ENCODE results near the gene INSL6. TPM values are rescaled to one million over a fixed set of nuclear protein-coding genes. Genes with fewer than 3 reads are reported as not detected.
"Not testable (repeated sequence)": the region's sequence is repeated elsewhere in the genome, so short reads cannot be mapped to it uniquely, and the experiment has no call there.

The INSL6 gene, protein sequence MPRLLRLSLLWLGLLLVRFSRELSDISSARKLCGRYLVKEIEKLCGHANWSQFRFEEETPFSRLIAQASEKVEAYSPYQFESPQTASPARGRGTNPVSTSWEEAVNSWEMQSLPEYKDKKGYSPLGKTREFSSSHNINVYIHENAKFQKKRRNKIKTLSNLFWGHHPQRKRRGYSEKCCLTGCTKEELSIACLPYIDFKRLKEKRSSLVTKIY
- total RNA-seq, result not detected

DNA sequence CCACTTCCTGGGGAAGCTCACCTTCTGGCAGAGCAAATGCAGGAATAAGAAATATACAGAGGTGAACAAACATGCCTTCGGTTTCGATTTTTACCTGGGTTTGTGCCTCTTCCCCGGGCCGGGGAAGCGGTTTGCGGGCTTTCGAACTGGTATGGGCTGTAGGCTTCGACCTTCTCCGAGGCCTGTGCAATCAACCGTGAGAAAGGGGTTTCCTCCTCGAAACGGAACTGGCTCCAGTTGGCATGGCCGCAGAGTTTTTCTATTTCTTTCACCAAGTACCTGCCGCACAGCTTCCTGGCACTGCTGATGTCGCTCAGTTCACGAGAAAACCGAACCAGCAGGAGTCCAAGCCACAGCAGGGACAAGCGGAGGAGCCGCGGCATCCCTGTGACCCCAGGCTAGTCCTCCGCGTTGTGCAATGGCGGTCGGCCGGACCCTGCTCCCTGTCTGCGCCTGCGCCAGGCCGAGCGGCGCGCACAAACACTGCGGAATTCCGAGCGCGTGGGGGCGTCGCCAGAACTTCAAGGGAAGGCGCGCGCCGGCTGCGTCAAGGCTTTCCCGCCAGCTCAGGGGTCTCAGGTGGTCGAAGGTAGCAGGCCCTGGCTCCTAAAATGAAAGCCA lies at the start of gene INSL6:
Gene INSL6 (minus strand): TSS at position 420 of the 621 bp plus-strand sequence. CDS start 37 bp downstream, at position 383.
- no peak within 1 kb of the TSS for H3K4me3 Mint-ChIP-seq

DNA sequence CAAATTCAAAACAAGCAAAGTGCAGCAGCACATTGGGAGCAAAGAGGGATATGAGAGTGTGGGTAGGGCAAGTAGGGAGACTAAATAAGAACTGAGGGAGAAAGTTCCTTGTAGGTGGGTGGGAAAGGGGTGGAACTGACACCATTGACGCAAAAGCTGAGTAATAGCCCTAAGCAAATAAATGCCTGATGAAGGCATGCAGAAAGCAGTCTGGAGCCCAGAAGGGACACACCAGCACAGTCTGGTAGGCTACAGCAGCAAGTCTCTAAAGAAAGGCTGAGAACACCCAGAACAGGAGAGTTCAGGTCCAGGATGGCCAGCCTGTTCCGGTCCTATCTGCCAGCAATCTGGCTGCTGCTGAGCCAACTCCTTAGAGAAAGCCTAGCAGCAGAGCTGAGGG lies 45.8 kb upstream of the INSL6 start, which contains the start of gene INSL4:
Gene INSL4 (plus strand): TSS at position 208 of the 400 bp plus-strand sequence. CDS start 105 bp downstream, at position 313.
- no peak within 1 kb of the TSS for H3K4me3 Mint-ChIP-seq
- POLR2A ChIA-PET, result no interaction called here
- DNase-seq, result no peak
- H3K4me1 Mint-ChIP-seq, result no peaks in the 10 kb centered on the region
- H3K27me3 Mint-ChIP-seq, result peaks cover 8% of the 10 kb centered on the region
- H3K27ac Mint-ChIP-seq, result no peak within 1 kb of the TSS
- H3K9me3 Mint-ChIP-seq, result no peaks in the 10 kb centered on the region
- no peaks in the 10 kb centered on the region for H3K36me3 Mint-ChIP-seq (ENCODE audit: low read depth)
- CTCF ChIA-PET, result interaction anchor here (1.2 kb wide), 1 partner anchor 38 kb away, joined by 4 read pairs; no protein-coding TSS in a partner anchor

More for the DNA sequence above, at the start of gene INSL6:
- H3K4me1 Mint-ChIP-seq, result peaks cover 19% of the 10 kb centered on the region
- POLR2A ChIA-PET, result interaction anchor here (0.7 to 2.1 kb wide), 3 partner anchors 238 to 252 kb away, joined by 3 to 5 read pairs (median 4); partner anchors contain the start of gene PLGRKT
- no peak within 1 kb of the TSS for H3K27ac Mint-ChIP-seq
- H3K9me3 Mint-ChIP-seq, result peaks cover 3% of the 10 kb centered on the region
- no peak for DNase-seq
- H3K27me3 Mint-ChIP-seq, result no peaks in the 10 kb centered on the region
- no peaks in the 10 kb centered on the region for H3K36me3 Mint-ChIP-seq (ENCODE audit: low read depth)
- CTCF ChIA-PET, result interaction anchor here (1.0 to 5.7 kb wide), 8 partner anchors 9 to 415 kb away, joined by 3 to 75 read pairs (median 16); partner anchors contain the start of gene PLGRKT

DNA sequence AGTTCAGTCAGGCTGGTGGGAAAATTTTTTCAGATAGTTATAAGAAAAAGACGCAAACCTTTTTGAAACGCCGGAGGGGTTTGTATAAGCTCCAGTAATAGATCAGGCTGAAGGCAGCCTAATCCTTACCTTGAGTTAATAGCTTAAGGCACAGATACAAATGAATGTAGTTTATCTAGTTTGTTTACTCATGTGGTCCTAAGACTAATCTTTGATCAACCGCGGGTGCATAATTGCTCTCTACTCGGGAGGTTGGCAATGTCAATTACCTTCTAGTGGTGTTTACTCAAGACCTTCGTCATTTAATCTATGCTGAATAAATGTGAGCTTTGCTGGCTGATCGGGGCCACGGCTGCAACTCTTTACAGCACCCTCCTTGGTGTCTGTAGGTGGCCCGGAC lies 45.1 kb upstream of the INSL6 start:
- H3K27ac Mint-ChIP-seq, result no peak overlapping the region
- H3K9me3 Mint-ChIP-seq, result no peaks in the 10 kb centered on the region
- no peaks in the 10 kb centered on the region for H3K4me1 Mint-ChIP-seq
- ChIA-PET CTCF (interaction anchor here (1.2 kb wide), 1 partner anchor 38 kb away, joined by 4 read pairs; no protein-coding TSS in a partner anchor), POLR2A (no interaction called here)
- H3K27me3 Mint-ChIP-seq, result peaks cover 8% of the 10 kb centered on the region
- H3K36me3 Mint-ChIP-seq (ENCODE audit: low read depth), result no peaks in the 10 kb centered on the region
- no peak overlapping the region for H3K4me3 Mint-ChIP-seq
- no peak for DNase-seq

DNA sequence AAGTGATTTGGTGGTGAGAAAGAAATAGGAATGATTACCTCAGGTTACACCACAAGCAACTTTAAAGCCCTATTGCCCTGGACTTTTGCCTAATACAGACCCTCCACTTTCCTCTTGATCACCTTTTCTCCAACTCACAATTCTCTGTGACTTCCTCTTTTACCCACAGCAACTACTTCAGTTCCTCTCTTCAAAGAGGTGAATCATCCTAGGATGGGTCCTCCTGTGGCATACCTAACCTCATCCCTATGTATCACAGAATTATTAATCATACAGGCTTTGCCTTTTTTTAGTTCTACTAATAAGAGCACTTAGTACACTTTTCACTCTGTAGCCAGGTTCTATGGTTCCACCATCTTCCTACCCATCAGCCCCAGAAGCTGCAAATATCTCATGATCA lies 19.6 kb upstream of the INSL6 start:
- POLR2A ChIA-PET, result no interaction called here
- Mint-ChIP-seq H3K4me3 (no peak overlapping the region), H3K36me3 (ENCODE audit: low read depth) (no peaks in the 10 kb centered on the region), H3K27ac (no peak overlapping the region), H3K27me3 (no peaks in the 10 kb centered on the region), H3K4me1 (peaks cover 8% of the 10 kb centered on the region), H3K9me3 (peaks cover 3% of the 10 kb centered on the region)
- no peak for DNase-seq
- CTCF ChIA-PET, result no interaction called here

DNA sequence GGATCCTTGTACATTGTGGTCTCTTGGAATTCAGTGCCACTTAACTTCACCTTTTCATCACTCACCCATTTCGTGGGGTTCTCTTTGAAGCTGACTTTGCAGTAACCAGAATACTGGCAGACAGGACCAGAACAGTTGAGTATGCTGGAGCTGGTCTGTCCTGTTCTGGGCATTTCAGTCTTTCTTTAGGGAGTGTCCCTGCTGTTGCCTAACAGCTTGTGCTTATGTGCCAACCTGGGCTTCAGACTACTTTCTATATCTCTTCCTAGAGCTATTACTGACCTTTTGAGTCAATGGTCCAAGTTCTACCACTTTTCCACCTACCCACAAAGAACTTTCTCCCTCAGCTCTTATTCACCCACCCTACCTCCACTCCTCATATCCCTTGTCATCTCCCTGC lies 10.0 kb upstream of the INSL6 start:
- CTCF ChIA-PET, result interaction anchor here (1.1 to 1.9 kb wide), 4 partner anchors 10 to 405 kb away, joined by 3 to 11 read pairs (median 6); partner anchors contain the start of gene INSL6

DNA sequence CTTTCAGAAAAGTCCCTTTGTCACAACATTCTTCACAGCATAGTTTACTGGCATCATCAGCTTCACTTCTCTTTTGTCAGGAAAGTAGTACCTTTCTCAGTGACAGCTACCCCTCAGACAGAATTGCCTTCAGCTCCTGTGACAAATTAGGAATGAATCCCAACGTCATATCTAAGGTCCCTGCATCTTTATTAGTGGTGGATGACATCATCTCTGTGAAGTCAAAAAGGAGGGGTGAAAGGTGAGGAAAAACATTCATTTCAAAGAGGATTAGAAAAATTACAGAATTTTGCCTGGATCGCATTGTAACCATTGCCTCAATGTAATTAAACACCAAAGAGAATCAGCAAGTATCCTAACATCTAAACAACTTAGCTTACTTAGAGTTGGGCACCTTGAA lies 7.9 kb upstream of the INSL6 start:
- no peak overlapping the region for H3K4me3 Mint-ChIP-seq
- no peaks in the 10 kb centered on the region for H3K4me1 Mint-ChIP-seq
- no peaks in the 10 kb centered on the region for H3K36me3 Mint-ChIP-seq (ENCODE audit: low read depth)
- H3K27ac Mint-ChIP-seq, result no peak overlapping the region
- ChIA-PET POLR2A (no interaction called here), CTCF (interaction anchor here (1.3 kb wide), 1 partner anchor 407 kb away, joined by 5 read pairs; no protein-coding TSS in a partner anchor)
- peaks cover 2% of the 10 kb centered on the region for H3K27me3 Mint-ChIP-seq
- DNase-seq, result no peak
- H3K9me3 Mint-ChIP-seq, result peaks cover 4% of the 10 kb centered on the region

More for the DNA sequence above, 10.0 kb upstream of the INSL6 start:
- Mint-ChIP-seq H3K9me3 (peaks cover 4% of the 10 kb centered on the region), H3K27ac (no peak overlapping the region), H3K4me1 (no peaks in the 10 kb centered on the region), H3K36me3 (ENCODE audit: low read depth) (no peaks in the 10 kb centered on the region), H3K27me3 (peaks cover 2% of the 10 kb centered on the region), H3K4me3 (no peak overlapping the region)
- POLR2A ChIA-PET, result interaction anchor here (1.2 kb wide), 1 partner anchor 17 kb away, joined by 4 read pairs; no protein-coding TSS in a partner anchor
- DNase-seq, result no peak

DNA sequence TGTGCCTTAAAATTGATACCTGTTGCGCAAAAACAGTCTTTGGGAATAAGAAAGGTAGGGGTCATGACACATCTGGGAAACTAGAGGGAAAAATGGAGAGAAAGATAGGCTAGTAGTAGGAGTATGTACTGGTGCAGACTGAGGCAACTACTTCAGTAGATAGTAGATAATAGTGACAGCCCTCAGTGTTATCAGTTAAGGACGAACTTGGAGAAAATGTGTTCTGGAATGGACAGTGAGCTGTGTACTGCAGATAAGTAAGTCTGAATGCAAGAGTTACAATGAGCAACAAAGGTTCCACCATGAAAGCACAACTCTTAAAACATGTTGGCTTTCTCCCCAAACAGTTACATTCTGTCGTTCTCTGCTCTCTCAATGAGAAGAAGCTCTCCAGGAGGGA lies 6.5 kb upstream of the INSL6 start:
- H3K9me3 Mint-ChIP-seq, result no peaks in the 10 kb centered on the region
- peaks cover 2% of the 10 kb centered on the region for H3K27me3 Mint-ChIP-seq
- H3K27ac Mint-ChIP-seq, result no peak overlapping the region
- ChIA-PET POLR2A (no interaction called here), CTCF (interaction anchor here (1.3 kb wide), 1 partner anchor 409 kb away, joined by 5 read pairs; no protein-coding TSS in a partner anchor)
- no peaks in the 10 kb centered on the region for H3K36me3 Mint-ChIP-seq (ENCODE audit: low read depth)
- peaks cover 2% of the 10 kb centered on the region for H3K4me1 Mint-ChIP-seq
- no peak for DNase-seq
- no peak overlapping the region for H3K4me3 Mint-ChIP-seq

DNA sequence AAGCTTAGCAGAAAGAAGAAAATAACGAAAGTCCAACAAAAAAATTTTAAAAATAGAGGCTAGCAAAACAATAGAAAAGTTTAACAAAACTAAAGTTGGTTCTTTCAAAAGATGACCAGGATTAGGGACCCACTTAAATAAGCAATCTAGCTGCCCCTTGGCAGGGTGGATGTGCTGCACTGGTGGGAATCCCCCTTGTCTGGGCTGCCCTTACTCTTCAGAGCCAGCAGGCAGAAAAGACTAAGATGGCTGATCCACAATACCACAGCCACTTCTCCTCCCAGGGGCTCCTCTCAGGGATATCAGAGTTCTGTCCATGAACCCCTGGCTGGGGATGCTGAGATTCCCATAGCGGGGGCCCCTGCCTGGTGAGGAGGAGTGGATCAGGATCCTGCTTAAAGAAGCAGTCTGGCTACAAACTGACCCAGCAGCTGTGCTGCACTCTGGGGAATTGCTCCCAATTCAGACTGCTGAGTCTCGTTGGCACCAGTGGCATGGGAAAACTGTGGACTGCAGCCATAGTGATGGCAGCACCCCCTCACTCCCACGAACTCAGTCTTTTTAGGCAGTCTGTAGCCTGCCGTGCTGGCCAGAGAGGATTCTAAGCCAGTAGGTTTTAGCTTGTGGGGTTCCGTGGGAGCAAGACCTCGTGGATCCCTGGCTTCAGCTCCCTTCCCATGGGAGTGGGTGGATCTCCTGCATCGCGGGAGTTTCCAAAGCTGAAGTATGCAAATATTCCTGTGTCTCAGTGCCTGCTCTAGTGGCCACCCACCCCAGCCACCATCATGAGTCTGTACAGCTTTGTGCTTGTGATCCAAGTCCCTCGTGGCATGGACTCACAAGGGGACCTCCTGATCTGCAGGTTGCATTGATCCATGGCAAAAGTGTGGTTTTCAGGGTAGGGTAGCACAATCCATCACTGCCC lies 2.9 kb upstream of the INSL6 start:
- no peaks in the 10 kb centered on the region for H3K36me3 Mint-ChIP-seq (ENCODE audit: low read depth)
- ChIA-PET CTCF (interaction anchor here (0.6 to 5.7 kb wide), 7 partner anchors 22 to 412 kb away, joined by 3 to 75 read pairs (median 11); partner anchors contain the start of gene PLGRKT), POLR2A (interaction anchor here (2.1 kb wide), 1 partner anchor 164 kb away, joined by 5 read pairs; no protein-coding TSS in a partner anchor)
- no peak overlapping the region for H3K4me3 Mint-ChIP-seq
- no peak for DNase-seq
- no peaks in the 10 kb centered on the region for H3K9me3 Mint-ChIP-seq
- no peaks in the 10 kb centered on the region for H3K27me3 Mint-ChIP-seq
- H3K4me1 Mint-ChIP-seq, result peaks cover 18% of the 10 kb centered on the region
- H3K27ac Mint-ChIP-seq, result no peak overlapping the region

DNA sequence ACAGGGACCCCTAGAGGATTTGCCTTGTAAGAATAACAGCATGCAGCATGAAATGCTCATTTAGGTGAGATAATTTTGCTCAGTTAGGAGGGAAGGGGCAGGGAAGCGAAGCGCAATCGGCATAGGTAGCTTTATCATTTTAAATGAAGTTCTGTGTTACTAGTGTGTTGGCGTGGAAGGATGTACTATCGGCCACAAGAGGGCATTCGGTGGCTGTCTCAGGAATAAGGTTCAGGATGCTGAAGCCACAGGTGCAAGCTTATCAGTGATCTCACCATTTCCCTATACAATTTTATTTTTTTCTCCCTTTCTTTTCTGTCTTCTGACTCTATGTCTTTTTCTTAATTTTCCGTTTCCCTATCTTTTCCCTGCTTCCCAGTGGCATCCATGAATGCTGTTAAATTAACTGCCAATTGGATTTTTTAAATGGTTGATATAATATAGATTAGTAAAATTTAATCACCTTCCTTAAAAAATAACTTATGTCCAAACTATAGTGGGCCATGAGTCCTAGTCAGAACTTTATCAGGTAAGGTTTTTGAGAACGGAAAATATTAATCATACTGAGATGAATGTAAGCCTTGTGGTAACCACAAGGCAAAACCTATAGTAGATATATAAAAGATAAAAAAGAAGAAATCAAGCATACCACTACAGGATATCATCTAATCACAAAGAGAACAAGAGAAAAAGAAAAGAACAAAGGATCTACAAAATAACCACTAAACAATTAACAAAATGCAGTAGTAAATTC lies 1.2 kb upstream of the INSL6 start:
- ChIA-PET POLR2A (interaction anchor here (1.1 to 2.1 kb wide), 6 partner anchors 166 to 264 kb away, joined by 3 to 5 read pairs (median 4); partner anchors contain the start of genes CD274 and PLGRKT), CTCF (interaction anchor here (0.6 to 5.7 kb wide), 28 partner anchors 8 to 427 kb away, joined by 3 to 75 read pairs (median 5); partner anchors contain the start of genes CD274 and PLGRKT)
- peaks cover 19% of the 10 kb centered on the region for H3K4me1 Mint-ChIP-seq
- no peaks in the 10 kb centered on the region for H3K9me3 Mint-ChIP-seq
- H3K27ac Mint-ChIP-seq, result no peak overlapping the region
- H3K36me3 Mint-ChIP-seq (ENCODE audit: low read depth), result no peaks in the 10 kb centered on the region
- peak; percentile 70 for DNase-seq
- H3K4me3 Mint-ChIP-seq, result no peak overlapping the region
- H3K27me3 Mint-ChIP-seq, result no peaks in the 10 kb centered on the region

DNA sequence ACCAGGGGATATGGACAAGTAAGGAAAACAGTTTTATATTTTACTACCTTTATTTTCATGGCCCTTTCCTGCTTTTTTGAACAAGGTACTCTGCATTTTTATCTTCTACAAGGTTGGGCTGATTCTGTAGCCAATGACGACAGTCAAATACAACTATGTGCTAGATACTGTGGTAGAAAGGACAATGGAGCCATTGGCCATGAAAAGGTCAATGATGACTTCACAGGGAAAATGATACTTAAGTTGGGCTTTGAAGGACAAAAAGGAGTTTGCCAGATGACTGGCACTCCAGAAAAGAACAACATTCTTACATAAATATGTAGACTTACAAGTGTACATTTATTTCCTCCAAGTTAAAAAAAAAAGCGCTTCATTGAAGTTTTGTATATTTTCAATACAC lies 663 bp downstream of the INSL6 start:
- Mint-ChIP-seq H3K27me3 (no peaks in the 10 kb centered on the region), H3K4me1 (peaks cover 19% of the 10 kb centered on the region), H3K9me3 (peaks cover 3% of the 10 kb centered on the region), H3K36me3 (ENCODE audit: low read depth) (no peaks in the 10 kb centered on the region), H3K4me3 (no peak overlapping the region), H3K27ac (no peak overlapping the region)
- CTCF ChIA-PET, result interaction anchor here (2.4 to 5.7 kb wide), 4 partner anchors 10 to 415 kb away, joined by 11 to 75 read pairs (median 48); partner anchors contain the start of gene PLGRKT
- POLR2A ChIA-PET, result interaction anchor here (0.7 to 2.1 kb wide), 2 partner anchors 240 to 253 kb away, joined by 3 to 5 read pairs; partner anchors contain the start of gene PLGRKT
- DNase-seq, result no peak

DNA sequence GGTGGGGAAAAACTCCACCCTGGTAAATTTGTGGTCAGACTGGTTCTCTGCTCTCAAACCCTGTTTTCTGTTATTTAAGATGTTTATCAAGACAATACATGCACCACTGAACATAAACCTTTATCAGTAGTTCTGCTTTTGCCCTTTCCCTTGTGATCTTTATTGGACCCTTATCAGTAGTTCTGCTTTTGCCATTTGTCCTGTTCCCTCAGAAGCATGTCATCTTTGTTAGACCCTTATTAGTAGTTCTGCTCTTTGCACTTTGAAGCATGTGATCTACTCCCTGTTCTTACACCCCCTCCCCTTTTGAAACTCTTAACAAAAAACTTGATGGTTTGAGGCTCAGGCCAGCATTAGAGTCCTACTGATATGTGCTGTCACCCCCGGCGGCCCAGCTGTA lies 4.8 kb downstream of the INSL6 start:
- CTCF ChIA-PET; DNase-seq; H3K36me3 Mint-ChIP-seq (ENCODE audit: low read depth); H3K27ac Mint-ChIP-seq; H3K9me3 Mint-ChIP-seq; H3K27me3 Mint-ChIP-seq; POLR2A ChIA-PET; H3K4me3 Mint-ChIP-seq: not testable (repeated sequence)
- H3K4me1 Mint-ChIP-seq, result peaks cover 15% of the 10 kb centered on the region

Data from activated CD4-positive, alpha-beta memory T cell treated with anti-CD3 and anti-CD28 coated beads, Interleukin-2, amount 10 ng/mL, durations not matched to agents 7 days and 5 days (primary cell).